HEK293 (cell line): ENCODE measurements around the gene CUL7.
A peak's percentile ranks its signal among the peaks of the same experiment; 100 is the strongest.

ENCODE experiments used
- CTCF ChIA-PET: fragments of 350-600 bp; formaldehyde crosslinking; extraction: SDS; loops from one replicate; lab custom pipeline; 2021; ENCODE audit warnings: antibody characterized with exemption; lab: Yijun Ruan, JAX
- POLR2A ChIA-PET: fragments of 300-600 bp; formaldehyde crosslinking; extraction: SDS; loops from one replicate; lab custom pipeline; 2020; ENCODE audit warnings: antibody characterized with exemption, inconsistent platforms; lab: Yijun Ruan, JAX
- H3K27ac ChIP-seq: fragments of 200-500 bp; sonication (Bioruptor generic); 2 replicates; pipeline ENCODE4 v1.5.1; 2014; ENCODE audit warnings: low read depth, low read length, control low read depth, inconsistent platforms; ENCODE audit errors: extremely low read depth
- H3K36me3 ChIP-seq, 2 experiments: fragments of 200-500 bp in 1 of 2; sonication (Bioruptor generic) in 1 of 2; 1 replicate in 1 of 2; 2 replicates in 1 of 2; pipeline ENCODE4 v1.5.1; 2014 to 2017; ENCODE audit warnings: inconsistent platforms in 2 of 2, low read length in 2 of 2; ENCODE audit not compliant: control insufficient read depth in 2 of 2, insufficient read depth in 1 of 2
- H3K4me1 ChIP-seq: fragments of 200-500 bp; sonication (Bioruptor generic); 2 replicates; pipeline ENCODE4 v1.5.1; 2014; ENCODE audit warnings: mild to moderate bottlenecking, low read length, inconsistent platforms; ENCODE audit not compliant: control insufficient read depth, insufficient read depth
- H3K4me3 ChIP-seq: 2 replicates; pipeline ENCODE4 v1.5.1; 2011; ENCODE audit warnings: low read depth, mild to moderate bottlenecking, control low read depth, low read length, moderate library complexity
- H3K9me3 ChIP-seq: fragments of 200-500 bp; sonication (Bioruptor generic); 2 replicates; pipeline ENCODE4 v1.5.1; 2014; ENCODE audit warnings: low read depth, low read length, inconsistent platforms; ENCODE audit not compliant: control insufficient read depth, insufficient read depth
- EGR2 ChIP-seq: fragments of 450-650 bp; formaldehyde crosslinking; IDR thresholded peaks from 2 replicates; pipeline ENCODE4 v1.5.1; 2016; ENCODE audit warnings: low read depth, missing biosample characterization, missing genetic modification characterization
- GLIS1 ChIP-seq: fragments of 450-650 bp; formaldehyde crosslinking; IDR thresholded peaks from 2 replicates; pipeline ENCODE4 v1.5.1; 2016; ENCODE audit warnings: missing biosample characterization, missing genetic modification characterization
- IKZF3 ChIP-seq: fragments of 450-650 bp; IDR thresholded peaks from 2 replicates; pipeline ENCODE4 v1.5.0; 2018; ENCODE audit warnings: missing biosample characterization, mild to moderate bottlenecking, missing genetic modification characterization, moderate library complexity
- KLF16 ChIP-seq: fragments of 450-650 bp; formaldehyde crosslinking; IDR thresholded peaks from 2 replicates; pipeline ENCODE4 v1.5.1; 2017; ENCODE audit warnings: missing biosample characterization, missing genetic modification characterization
- PRDM10 ChIP-seq: fragments of 450-650 bp; formaldehyde crosslinking; IDR thresholded peaks from 2 replicates; pipeline ENCODE4 v1.5.1; 2016; ENCODE audit warnings: missing biosample characterization, missing genetic modification characterization
- SP7 ChIP-seq: fragments of 450-650 bp; formaldehyde crosslinking; IDR thresholded peaks from 2 replicates; pipeline ENCODE4 v1.5.1; 2016; ENCODE audit warnings: missing biosample characterization, missing genetic modification characterization
- WT1 ChIP-seq: fragments of 450-650 bp; formaldehyde crosslinking; IDR thresholded peaks from 2 replicates; pipeline ENCODE4 v1.5.1; 2016; ENCODE audit warnings: missing biosample characterization, missing genetic modification characterization
- ZEB2 ChIP-seq: fragments of 450-650 bp; formaldehyde crosslinking; IDR thresholded peaks from 2 replicates; pipeline ENCODE4 v1.5.1; 2016; ENCODE audit warnings: missing biosample characterization, missing genetic modification characterization
- ZFHX2 ChIP-seq: fragments of 450-650 bp; formaldehyde crosslinking; conservative IDR thresholded peaks from 2 replicates; pipeline ENCODE4 v1.5.1; 2016; ENCODE audit warnings: missing biosample characterization, missing genetic modification characterization
- ZFP41 ChIP-seq: fragments of 450-650 bp; formaldehyde crosslinking; IDR thresholded peaks from 2 replicates; pipeline ENCODE4 v1.5.1; 2016; ENCODE audit warnings: missing biosample characterization, missing genetic modification characterization, borderline replicate concordance
- ZIC2 ChIP-seq: fragments of 450-650 bp; formaldehyde crosslinking; IDR thresholded peaks from 2 replicates; pipeline ENCODE4 v1.5.1; 2016; ENCODE audit warnings: missing biosample characterization, missing genetic modification characterization
- ZNF398 ChIP-seq: fragments of 450-650 bp; formaldehyde crosslinking; IDR thresholded peaks from 2 replicates; pipeline ENCODE4 v1.5.1; 2017; ENCODE audit warnings: missing biosample characterization, missing genetic modification characterization
- ZNF600 ChIP-seq: fragments of 450-650 bp; formaldehyde crosslinking; IDR thresholded peaks from 2 replicates; pipeline ENCODE4 v1.5.1; 2016; ENCODE audit warnings: missing biosample characterization, missing genetic modification characterization
- ZXDB ChIP-seq: fragments of 450-650 bp; formaldehyde crosslinking; IDR thresholded peaks from 2 replicates; pipeline ENCODE4 v1.5.1; 2016; ENCODE audit warnings: missing biosample characterization, missing genetic modification characterization
- TF ChIP-seq, protein P1 (sequence below): fragments of 450-650 bp; formaldehyde crosslinking; IDR thresholded peaks from 2 replicates; pipeline ENCODE4; 2016; ENCODE audit warnings: missing biosample characterization, missing genetic modification characterization

Gene CUL7

DNA sequence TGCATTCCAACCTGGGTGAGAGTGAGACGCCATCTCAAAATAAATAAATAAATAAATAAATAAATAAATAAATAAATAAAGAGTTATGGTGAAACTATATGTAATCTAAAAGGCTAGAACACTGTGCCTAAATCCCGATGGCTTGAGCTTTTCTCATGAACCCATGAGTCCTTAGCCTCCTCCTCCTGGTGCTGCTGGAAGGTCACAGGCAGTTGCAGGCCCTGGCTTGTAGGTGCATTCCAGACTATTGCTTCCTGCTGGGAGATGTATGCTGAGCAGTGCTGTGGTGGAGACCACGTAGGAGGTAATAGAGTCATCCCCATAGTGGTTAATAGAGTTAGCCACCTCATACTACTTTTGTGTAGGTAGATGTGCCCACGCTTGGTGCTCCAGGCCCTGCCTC lies 35.0 kb upstream of the CUL7 start (continued):
- peak; percentile 87 for TF ChIP-seq ZXDB (tag by site-specific recombination)

DNA sequence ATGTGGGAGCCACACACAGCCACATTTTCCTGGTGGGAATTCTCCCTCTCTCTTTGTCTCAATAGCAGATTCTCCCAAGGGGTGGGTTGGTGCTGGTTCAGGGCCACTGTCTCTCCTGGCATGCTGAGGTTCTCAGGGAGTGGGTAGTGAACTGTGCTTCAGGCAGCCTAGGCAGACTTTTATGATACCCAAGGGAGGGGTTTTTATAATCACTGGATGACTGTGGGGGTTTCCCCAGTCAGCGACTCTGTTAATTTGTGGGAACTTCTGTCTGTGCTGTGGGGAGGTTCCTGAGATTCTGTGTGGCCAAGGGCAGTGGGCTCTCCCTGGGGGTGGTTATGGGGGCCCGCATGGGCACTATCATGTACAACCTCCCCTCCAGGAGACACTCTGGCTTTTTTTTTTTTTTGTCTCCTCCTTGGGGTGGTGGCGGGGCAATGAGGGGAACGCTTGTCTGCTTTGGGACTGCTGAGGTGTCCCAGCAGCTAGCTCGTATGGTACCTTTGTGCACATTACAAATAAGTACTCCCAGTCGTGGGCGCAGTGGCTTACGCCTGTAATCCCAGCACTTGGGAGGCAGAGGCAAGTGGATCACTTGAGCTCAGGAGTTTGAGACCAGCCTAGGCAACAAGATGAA lies 32.5 kb upstream of the CUL7 start:
- Histone ChIP-seq H3K27ac (no peak overlapping the region), H3K36me3 (no peaks in the 10 kb centered on the region), H3K9me3 (no peaks in the 10 kb centered on the region), H3K4me3 (no peak overlapping the region), H3K4me1 (peaks cover 27% of the 10 kb centered on the region)
- CTCF ChIA-PET = interaction anchor here (1.4 kb wide), 1 partner anchor 57 kb away, joined by 6 read pairs; no protein-coding TSS in a partner anchor
- POLR2A ChIA-PET = interaction anchor here (0.5 to 1.5 kb wide), 5 partner anchors 9 to 32 kb away, joined by 3 to 4 read pairs (median 4); partner anchors contain the start of genes CUL7 and PTK7
- 0 out of 2 replicates have a peak, but pooled peaks have one; percentile 15 for TF ChIP-seq ZNF600
- TF ChIP-seq ZIC2 (tag by site-specific recombination) = peak; percentile 42
- no peak for TF ChIP-seq ZEB2
- TF ChIP-seq GLIS1 (tag by site-specific recombination) = peak; percentile 68
- TF ChIP-seq IKZF3 (tag by site-specific recombination) = peak; percentile 60; the same call in 1 of the 2 replicates
- TF ChIP-seq WT1 (tag by site-specific recombination) = peak; percentile 33
- TF ChIP-seq ZNF398 (tag by site-specific recombination) = 0 out of 2 replicates have a peak, but pooled peaks have one; percentile 20
- TF ChIP-seq, protein P1, sequence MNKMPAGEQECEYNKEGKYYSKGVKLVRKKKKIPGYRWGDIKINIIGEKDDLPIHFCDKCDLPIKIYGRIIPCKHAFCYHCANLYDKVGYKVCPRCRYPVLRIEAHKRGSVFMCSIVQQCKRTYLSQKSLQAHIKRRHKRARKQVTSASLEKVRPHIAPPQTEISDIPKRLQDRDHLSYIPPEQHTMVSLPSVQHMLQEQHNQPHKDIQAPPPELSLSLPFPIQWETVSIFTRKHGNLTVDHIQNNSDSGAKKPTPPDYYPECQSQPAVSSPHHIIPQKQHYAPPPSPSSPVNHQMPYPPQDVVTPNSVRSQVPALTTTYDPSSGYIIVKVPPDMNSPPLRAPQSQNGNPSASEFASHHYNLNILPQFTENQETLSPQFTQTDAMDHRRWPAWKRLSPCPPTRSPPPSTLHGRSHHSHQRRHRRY (tag by site-specific recombination) = no peak
- 0 out of 2 replicates have a peak, but pooled peaks have one; percentile 16 for TF ChIP-seq SP7 (tag by site-specific recombination)
- no peak for TF ChIP-seq ZFP41 (tag by site-specific recombination)
- peak; percentile 55 for TF ChIP-seq ZFHX2 (tag by site-specific recombination)
- no peak for TF ChIP-seq KLF16 (tag by site-specific recombination)
- peak; percentile 41; the same call in 1 of the 2 replicates for TF ChIP-seq PRDM10
- peak; percentile 20; the same call in 1 of the 2 replicates for TF ChIP-seq EGR2 (tag by site-specific recombination)
